ENCODE measurements around the gene MTRR. TPM values are rescaled to one million over a fixed set of nuclear protein-coding genes. Genes with fewer than 3 reads are reported as not detected.
A peak's percentile ranks its signal among the peaks of the same experiment; 100 is the strongest.

Gene MTRR
- total and polyA plus RNA-seq, 9 of the 15 experiments (the other 6 are each of a cell fraction or from before 2014, with no cell fraction given), result 39.3 to 84.6 (median 66.2) TPM

GRCh38 chr5:7917130-7918123, 48.5 kb downstream of the MTRR start (continued):
- TF ChIP-seq MAFG (tag; conservative IDR thresholded peaks at IDR 0.05) (peak; percentile 47; the same call in 1 of the 2 replicates), PTBP1 (IDR thresholded peaks at IDR 0.05; ENCODE audit: low read depth, low read length) (no peak), ATF3 (IDR thresholded peaks at IDR 0.05) (peak; percentile 35), ATF3 (CRISPR knock-in tag; conservative IDR thresholded peaks at IDR 0.05) (no peak), CCNT2 (IDR thresholded peaks at IDR 0.05; ENCODE audit: borderline replicate concordance, extremely low read depth, insufficient read length, low read depth, low read length) (no peak), C11orf30 (IDR thresholded peaks at IDR 0.05; ENCODE audit: low read depth) (peak; percentile 59; the same call in 1 of the 2 replicates), ZNF316 (IDR thresholded peaks at IDR 0.05) (peak; percentile 85), ZNF551 (CRISPR knock-in tag; IDR thresholded peaks at IDR 0.05) (no peak), CEBPB (tag; IDR thresholded peaks at IDR 0.05) (peak; percentile 69)

All from K562 (cell line).